HG02763 (cell line): Measurements from ENCODE around the gene PADI2.

ENCODE experiments used
- ATAC-seq: cut with Tn5 transposase; IDR thresholded peaks from one replicate; pipeline ENCODE4 v1.9.1; 2021; ENCODE audit warnings: mild to moderate bottlenecking, moderate library complexity; ENCODE audit not compliant: unreplicated experiment

Gene PADI2

GRCh38 chr1:17140279-17140678 lies 21.0 kb upstream of the PADI2 start:
- ATAC-seq = no peak

GRCh38 chr1:17139637-17140036 lies 20.4 kb upstream of the PADI2 start:
- no peak for ATAC-seq

GRCh38 chr1:17137441-17137840 lies 18.2 kb upstream of the PADI2 start:
- ATAC-seq = no peak

GRCh38 chr1:17136936-17137335 lies 17.7 kb upstream of the PADI2 start:
- no peak for ATAC-seq

GRCh38 chr1:17136145-17136544 lies 16.9 kb upstream of the PADI2 start:
- ATAC-seq = no peak

GRCh38 chr1:17135530-17135929 lies 16.3 kb upstream of the PADI2 start:
- ATAC-seq = no peak

- no peak for ATAC-seq
Measured at GRCh38 chr1:17134724-17135123, 15.5 kb upstream of the PADI2 start.

GRCh38 chr1:17134034-17134433 lies 14.8 kb upstream of the PADI2 start:
- no peak for ATAC-seq

GRCh38 chr1:17130138-17130635 lies 10.9 kb upstream of the PADI2 start:
- no peak for ATAC-seq

GRCh38 chr1:17128361-17128760 lies 9.1 kb upstream of the PADI2 start:
- no peak for ATAC-seq

- no peak for ATAC-seq
Measured at GRCh38 chr1:17125756-17126237, 6.5 kb upstream of the PADI2 start.

- no peak for ATAC-seq
Measured at GRCh38 chr1:17123196-17124045, 4.2 kb upstream of the PADI2 start.

GRCh38 chr1:17122521-17123164 lies 3.4 kb upstream of the PADI2 start:
- no peak for ATAC-seq

- ATAC-seq = no peak
Measured at GRCh38 chr1:17121881-17122280, 2.6 kb upstream of the PADI2 start.

- ATAC-seq = no peak
Measured at GRCh38 chr1:17120962-17121837, 1.9 kb upstream of the PADI2 start.

GRCh38 chr1:17120481-17120877 lies 1.2 kb upstream of the PADI2 start:
- no peak for ATAC-seq

- ATAC-seq = no peak
Measured at GRCh38 chr1:17119773-17120480, 676 bp upstream of the PADI2 start.

GRCh38 chr1:17118706-17119075 lies 560 bp downstream of the PADI2 start:
- ATAC-seq = no peak

GRCh38 chr1:17118268-17118667 lies 983 bp downstream of the PADI2 start:
- no peak for ATAC-seq

- no peak for ATAC-seq
Measured at GRCh38 chr1:17117451-17118265, 1.6 kb downstream of the PADI2 start.
